SK-N-MC (cell line): ENCODE data around the gene CCDC6.

Experiments
- EZH2 ChIP-seq: fragments of 200-600 bp; sonication (generic); IDR thresholded peaks from one replicate; pipeline ENCODE4 v1.6.1; 2017; ENCODE audit warnings: antibody characterized with exemption
- POLR2AphosphoS5 ChIP-seq: IDR thresholded peaks from 2 replicates; pipeline ENCODE4 v1.6.1; 2012; ENCODE audit warnings: mild to moderate bottlenecking, low read depth, low read length, borderline replicate concordance

DNA sequence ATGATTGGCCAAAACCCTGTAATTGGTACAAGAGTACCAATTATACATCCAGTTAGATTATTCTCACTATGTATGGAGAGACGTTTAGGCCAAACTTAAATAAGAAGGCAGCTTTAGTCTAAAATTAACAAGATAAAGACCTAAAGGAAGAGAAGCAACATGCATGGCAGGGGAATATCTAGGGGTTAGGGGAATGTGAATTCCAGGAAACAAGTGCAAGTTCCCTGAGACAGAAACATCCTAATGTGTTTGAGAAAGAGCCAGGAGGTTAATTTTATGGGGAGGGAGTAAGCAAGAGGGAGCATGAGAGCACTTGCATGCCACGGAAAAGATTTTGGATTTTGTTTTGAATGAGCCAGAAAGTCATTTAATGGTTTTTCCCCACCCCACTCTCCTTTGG lies 39.6 kb upstream of the CCDC6 start:
- TF ChIP-seq POLR2AphosphoS5 (no peak), EZH2 (no peak)
